NCI-H2081 treated with DMSO at 0.1 percent for 48 hours (cell line): ENCODE results near the gene ASS1.

Experiments
- DNase-seq: peaks from one replicate; lab custom pipeline; 2025; lab: John Stamatoyannopoulos, UW

ASS1 gene

DNA sequence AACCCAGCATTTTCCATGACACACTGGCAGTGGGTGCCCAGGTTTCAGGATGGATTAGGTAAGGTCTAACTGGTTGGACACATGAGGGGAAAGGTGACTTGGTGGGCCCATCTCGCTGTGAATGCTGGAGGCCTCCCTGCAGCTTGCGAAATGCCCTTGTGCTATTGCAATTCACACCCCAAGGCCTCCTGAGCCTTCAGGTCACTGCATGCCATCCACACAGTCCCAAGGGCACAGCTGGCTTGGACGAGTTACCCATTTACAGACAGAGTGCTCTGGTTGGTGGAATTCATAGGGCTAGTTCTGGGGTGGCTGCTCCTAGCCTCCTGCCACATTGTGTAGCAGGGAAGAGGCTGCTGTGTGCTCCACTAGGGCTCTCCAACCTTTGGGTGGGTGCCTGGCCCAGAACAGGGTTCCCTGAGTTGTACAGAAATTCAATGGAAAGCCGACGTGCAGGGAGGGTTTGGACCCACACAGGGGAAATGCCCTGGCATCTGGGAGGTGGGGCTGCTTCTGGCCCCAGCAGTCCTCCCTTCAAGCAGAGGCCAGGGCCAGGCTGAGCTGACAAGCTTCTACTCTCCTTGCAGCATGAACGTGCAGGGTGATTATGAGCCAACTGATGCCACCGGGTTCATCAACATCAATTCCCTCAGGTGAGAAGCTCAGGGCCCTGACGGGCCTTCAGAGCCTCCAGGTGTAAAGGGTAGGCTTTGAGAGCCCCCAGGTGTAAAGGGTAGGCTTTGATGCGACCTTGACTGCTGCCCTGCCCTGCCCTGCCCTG, 54.3 kb downstream of the ASS1 start:
- no peak for DNase-seq

DNA sequence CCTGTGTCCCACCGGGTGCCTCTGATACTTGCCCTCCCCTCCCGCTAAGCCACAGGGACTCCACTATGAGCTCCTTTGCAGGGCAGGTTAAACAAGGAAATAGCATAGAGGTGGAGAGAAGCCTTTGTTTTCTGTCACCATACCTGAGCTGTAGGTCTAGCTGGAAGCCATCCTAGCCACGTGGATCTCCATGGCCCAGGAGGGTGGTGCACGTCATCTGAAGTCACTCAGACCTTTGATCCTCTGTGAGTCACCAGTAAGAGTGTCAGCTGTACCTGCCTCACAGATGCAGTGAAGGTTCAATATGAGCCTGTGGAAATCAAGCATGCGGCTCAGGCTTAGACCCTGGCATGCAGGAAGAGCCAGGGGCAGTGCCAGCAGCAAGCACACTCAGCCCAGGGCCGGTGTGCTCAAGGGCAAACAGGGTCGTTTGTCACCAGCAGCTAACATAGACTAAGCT, 55.1 kb downstream of the ASS1 start:
- no peak for DNase-seq

GRCh38 chr9:130500340-130501180, 55.8 kb downstream of the ASS1 start:
- DNase-seq, result no peak

DNA sequence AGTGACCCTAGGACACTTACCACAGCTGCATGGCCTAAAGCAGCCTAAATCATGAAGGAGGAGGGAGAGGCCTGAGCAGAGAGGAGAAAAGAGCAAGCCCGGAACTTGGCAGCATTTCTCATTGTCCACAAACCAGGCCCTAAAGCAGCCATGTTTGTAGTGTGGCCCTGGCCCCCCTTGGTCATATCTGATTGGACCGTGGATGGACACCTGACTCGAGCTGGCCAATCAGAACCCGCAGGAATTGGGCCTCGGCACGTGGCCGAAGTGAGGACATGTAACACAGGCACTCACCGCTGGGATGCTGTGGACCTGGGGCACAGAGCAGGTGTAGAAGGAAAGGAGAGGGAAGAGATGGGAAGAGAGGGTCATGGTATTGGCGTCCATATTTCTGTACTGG, 56.9 kb downstream of the ASS1 start:
- DNase-seq, result no peak

DNA sequence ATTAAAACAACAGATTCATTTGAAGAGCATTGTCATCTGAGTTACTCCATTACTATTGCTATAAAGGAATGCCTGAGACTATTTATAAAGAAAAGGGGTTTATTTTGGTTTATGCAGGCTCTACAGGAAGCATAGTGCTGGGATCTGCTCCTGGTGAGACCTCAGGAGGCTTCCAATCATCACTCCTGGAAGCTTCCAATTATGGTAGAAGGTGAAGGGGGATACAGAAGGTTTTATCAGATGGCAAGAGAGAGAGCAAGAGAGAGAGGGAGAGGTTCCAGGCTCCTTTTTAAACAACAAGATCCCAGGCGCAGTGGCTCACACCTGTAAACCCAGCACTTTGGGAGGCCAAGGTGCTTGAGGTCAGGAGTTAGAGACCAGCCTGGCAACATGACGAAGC, 63.5 kb downstream of the ASS1 start:
- no peak for DNase-seq

DNA sequence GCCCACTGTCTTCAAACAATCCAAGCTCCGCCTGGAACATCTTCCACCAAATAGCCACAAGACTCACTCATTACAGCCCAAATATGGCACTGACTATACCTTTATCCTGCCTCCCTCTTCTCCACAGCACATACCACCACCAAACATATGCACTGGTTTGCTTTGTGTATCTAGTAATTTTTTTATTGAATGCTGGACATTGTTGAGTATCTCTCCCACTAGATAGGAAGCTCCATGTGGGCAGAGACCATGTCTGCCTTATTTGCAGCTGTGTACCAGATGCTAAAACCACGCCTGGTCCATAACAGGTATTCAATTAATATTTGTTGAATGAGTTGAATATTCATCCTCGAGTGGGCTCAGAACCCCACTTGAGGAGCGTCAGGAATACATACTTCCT, 67.4 kb downstream of the ASS1 start:
- no peak for DNase-seq

DNA sequence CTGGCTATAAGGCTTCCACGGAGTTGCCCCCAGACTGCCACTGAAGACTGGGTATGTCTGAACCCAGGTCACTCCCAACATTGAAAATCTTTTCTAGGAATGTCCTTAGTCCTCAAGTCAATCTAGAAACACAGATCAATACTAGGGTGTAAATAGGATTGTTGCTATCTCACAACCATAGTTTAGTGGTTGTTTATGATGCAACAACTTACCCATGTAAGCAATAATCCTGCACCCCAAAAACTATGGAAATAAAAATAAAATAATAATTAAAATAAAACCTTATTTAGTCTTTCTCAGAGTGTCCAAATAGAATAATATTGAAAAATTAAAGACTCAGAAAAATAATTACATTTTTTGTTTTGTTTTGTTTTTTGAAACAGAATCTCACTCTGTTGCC, 68.3 kb downstream of the ASS1 start:
- no peak for DNase-seq

- DNase-seq, result no peak
These were observed 73.5 kb downstream of the ASS1 start for GRCh38 chr9:130518233-130518632.

GRCh38 chr9:130518943-130519799, 74.4 kb downstream of the ASS1 start:
- DNase-seq, result no peak

DNA sequence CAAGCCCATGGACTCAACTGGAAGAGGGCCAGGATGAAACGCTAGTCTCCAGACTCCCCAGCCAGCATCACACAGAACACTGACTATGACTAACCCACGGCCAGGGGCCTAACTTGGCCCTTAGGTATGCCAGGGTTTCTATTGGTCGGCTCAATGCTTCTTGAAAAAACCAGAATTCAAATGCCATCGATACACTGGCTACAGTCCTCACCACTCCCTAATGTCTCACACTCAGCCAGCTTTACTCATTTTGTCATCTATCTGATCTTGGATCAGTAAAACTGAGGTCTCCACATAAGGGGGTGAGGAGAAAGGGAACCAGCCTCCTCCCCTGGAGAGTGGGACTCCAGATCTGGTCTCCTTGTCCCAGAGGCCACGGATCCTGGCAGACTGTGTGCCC, 75.2 kb downstream of the ASS1 start:
- no peak for DNase-seq

DNA sequence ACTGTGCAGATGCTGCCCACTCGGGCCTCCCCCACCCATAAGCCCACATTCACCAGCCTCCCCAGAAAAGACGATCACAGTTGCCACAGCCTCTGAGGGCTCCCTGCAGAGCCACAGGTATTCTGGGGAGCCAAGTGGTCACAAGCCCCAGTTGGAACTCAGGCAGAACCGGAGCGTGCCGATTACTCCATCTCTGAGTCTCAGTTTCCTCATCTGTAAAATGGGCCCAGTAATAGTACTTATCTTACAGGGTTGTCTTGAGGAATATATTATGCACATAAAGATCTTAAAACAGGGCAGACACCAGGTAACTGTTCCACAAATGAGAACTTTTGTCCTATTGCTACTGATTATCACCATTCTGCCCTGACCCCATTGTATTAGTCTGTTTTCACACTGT, 77.0 kb downstream of the ASS1 start:
- no peak for DNase-seq

DNA sequence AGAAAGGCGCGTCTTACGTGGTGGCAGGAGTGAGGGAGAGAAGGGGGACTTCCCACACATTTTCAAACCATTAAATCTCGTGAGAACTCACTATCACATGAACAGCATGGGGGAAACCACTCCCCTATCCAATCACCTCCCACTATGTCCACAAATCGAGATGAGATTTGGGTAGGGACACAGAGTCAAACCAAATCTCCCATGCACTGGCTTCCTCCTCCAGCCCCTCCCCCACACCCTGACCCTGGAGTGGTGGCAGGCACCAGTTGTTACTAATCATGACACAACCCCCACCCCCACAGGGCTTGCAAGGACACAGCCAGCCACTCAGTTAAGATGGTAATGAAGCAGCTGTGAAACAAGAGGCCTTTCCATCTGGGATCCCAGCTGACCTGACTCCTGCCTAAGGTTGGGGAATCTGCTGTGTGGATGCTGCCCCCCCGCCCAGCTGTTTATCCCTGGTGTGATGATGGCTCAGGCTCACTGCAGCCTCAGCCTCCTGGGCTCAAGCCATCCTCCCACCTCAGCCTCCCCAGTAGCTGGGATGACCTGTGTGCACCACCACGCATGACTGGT, 77.6 kb downstream of the ASS1 start:
- DNase-seq, result no peak

GRCh38 chr9:130523921-130524320, 79.2 kb downstream of the ASS1 start:
- DNase-seq, result no peak

- no peak for DNase-seq
These were observed 81.6 kb downstream of the ASS1 start for GRCh38 chr9:130526193-130526853.

- no peak for DNase-seq
These were observed 82.3 kb downstream of the ASS1 start for GRCh38 chr9:130526854-130527650.

DNA sequence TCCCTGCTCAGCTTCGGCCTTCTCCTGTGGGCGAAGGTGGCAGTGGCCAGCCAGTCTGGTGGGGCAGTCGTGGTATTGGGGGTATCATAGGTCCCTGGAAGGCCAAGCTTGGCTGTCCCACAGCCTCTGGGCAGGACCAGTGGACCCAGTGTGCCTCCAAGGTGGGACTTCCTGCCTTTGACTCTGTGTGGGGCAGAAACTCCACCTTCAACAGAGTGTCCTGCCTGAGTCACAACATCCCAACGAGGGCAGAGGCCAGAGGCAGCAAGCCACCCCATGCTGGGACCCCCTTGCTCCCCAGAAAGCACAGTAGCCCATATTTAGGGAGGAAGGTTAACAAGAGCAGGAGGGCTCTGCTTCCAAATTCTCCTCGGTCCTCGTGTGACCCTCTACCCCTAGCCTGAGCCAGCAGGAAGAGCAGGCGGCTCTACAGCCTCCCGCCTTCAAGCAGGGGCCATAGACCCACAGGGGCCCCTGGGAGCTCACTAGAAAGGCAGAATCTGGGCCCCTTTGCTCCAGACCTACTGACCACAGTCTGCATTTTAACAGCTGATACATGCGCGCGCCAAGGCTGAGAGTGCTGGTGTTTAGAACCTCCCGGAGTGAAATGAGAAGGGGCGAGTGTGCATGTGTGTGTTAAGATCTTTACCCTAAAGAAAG, 83.0 kb downstream of the ASS1 start:
- no peak for DNase-seq

DNA sequence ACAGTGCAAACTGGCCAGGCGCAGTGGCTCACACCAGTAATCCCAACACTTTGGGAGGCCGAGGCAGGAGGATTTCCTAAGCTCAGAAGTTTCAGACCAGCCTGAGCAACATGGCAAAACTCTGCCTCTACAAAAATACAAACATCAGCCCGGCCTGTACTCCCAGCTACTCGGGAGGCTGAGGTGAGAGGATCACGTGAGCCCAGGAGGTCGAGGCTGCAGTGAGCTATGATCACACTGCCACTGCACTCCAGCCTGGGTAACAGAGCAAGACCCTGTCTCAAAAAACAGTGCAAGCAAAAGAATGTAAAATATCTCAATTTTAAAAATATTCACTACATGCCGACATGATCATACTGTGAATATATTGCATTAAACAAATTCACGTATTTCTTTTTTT, 83.9 kb downstream of the ASS1 start:
- DNase-seq, result no peak

DNA sequence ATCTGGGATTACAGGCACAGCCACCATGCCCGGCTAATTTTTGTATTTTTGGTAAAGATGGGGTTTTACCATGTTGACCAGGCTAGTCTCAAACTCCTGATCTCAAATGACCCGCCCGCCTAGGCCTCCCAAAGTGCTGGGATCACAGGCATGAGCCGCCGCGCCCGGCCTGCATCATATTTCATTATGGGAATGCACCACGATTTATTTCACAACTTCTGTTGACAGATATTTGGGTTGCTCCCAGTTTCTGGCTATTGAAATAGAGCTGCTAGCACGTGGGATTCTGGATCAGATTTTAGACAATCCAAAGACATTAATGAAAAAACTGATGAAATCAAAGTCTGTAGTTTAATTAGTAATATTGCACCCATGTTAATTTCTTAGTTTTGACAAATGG, 86.2 kb downstream of the ASS1 start:
- DNase-seq, result no peak

GRCh38 chr9:130531670-130532069, 86.9 kb downstream of the ASS1 start:
- DNase-seq, result no peak

GRCh38 chr9:130532426-130533080, 87.8 kb downstream of the ASS1 start:
- no peak for DNase-seq
